ENCODE measurements around the gene PARD3B. TPM values are rescaled to one million over a fixed set of nuclear protein-coding genes. Genes with fewer than 3 reads are reported as not detected.

Gene PARD3B
- total RNA-seq, 4 donors from 2014 or later = 27.8 to 39.3 (median 33.7) TPM

GRCh38 chr2:204539019-204539385, 6.3 kb upstream of the PARD3B start:
- no peak for ATAC-seq (ENCODE audit: low FRiP score)
- no peak for TF ChIP-seq CTCF (IDR thresholded peaks at IDR 0.05)
- DNase-seq (ENCODE audit: low spot score) = no peak

DNA sequence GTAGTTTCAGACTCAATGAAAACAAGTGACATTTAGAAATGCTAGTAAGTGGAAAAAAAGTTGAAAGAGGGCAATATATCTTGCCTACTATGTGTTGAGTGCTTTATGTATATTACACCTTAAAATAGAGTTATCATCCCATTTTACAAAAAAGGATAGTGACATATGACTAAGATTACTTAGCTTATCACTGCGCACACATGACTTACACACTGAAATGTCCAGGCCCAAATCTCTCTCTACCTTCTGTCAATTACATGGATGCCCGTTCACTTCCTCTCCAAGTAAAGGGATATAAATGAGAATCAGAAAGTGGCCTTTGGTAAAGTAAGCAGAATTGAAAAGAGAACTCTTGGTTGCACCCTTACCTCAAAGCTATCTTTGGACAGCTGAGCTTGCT, 3.6 kb upstream of the PARD3B start:
- ATAC-seq (ENCODE audit: low FRiP score) = no peak
- TF ChIP-seq CTCF (IDR thresholded peaks at IDR 0.05) = no peak
- DNase-seq (ENCODE audit: low spot score) = no peak

DNA sequence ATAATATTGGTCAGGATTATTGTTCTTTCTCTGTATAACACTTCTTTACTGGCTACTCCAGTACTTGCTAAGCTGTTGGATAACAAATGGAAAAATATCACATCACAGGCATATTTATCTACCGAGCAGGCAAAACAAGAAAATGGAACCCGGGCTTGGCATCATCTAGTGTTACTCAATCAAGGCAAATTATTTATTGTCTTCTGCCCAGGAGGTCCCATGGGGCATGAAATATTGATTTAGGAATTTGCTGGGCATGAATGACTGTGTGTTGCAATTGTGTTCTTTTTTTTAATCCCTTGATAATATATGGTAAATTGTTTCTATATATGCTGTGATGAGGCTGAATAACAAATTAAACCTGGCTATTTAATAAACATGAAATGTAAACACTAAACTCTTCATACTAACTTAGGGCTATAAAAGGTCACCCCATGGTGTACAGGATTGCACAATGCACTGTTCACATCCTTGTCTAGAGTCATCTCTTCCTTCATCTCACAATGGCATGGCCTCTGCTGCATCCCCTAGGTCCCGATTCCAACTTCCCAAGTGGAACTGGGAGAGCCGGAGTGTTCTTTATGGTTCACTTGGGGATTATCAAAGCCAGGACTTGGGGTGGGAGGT, 2.2 kb upstream of the PARD3B start:
- DNase-seq (ENCODE audit: low spot score) = no peak
- no peak for TF ChIP-seq CTCF (IDR thresholded peaks at IDR 0.05)
- ATAC-seq (ENCODE audit: low FRiP score) = no peak

GRCh38 chr2:204545861-204546735, 823 bp downstream of the PARD3B start:
- TF ChIP-seq CTCF (IDR thresholded peaks at IDR 0.05) = no peak
- ATAC-seq (ENCODE audit: low FRiP score) = peak; percentile 7
- no peak for DNase-seq (ENCODE audit: low spot score)

DNA sequence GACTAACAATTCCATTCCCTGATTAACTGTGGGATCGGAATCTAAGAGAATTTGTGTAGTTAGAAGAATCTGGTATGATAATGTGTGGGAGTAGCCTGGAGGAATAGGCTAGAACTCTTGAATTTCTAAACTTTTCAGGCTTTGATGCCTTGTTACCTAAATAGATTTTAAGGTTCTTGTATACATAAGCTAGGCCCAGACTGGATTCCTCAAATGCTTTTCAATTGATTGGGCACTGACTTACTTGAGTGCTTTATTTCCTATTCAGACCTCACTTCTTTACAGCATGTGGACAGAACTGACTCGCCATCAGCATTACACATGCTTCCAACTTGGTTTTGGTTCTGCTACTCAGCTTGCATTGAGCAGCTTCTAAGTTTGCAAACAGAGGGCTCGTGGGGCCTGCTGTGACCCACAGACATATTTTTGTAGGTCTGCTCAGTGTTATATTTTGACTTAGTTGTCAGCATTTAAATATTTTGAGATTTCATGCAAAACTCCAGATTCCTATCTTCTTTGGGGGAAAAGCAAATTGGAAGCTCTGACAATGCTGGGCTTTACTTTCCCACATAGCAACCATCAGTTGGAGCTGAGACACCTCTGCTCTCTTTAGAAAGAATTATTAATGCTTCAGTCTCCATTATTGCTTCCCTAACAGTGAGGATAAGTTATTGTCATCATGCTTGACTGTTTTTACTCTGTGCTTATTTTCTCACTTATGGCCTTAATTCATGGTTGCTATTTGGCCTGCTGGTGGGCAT, 5.7 kb downstream of the PARD3B start:
- no peak for DNase-seq (ENCODE audit: low spot score)
- ATAC-seq (ENCODE audit: low FRiP score) = peak; percentile 70

GRCh38 chr2:204551512-204551863, 6.2 kb downstream of the PARD3B start:
- DNase-seq (ENCODE audit: low spot score) (no peak), ATAC-seq (ENCODE audit: low FRiP score) (no peak)
- no peak for TF ChIP-seq CTCF (IDR thresholded peaks at IDR 0.05)

More for the DNA sequence above, 5.7 kb downstream of the PARD3B start:
- no peak for TF ChIP-seq CTCF (IDR thresholded peaks at IDR 0.05)

All from omental fat pad (tissue), 4 donors.